GM10248 (cell line): ENCODE measurements around the gene SEC24D.

Source experiments
- CTCF ChIA-PET: fragments of 300-600 bp; sonication (Branson Sonifier 250); formaldehyde crosslinking; extraction: SDS; loops from one replicate; lab custom pipeline; 2021; ENCODE audit warnings: antibody characterized with exemption; lab: Yijun Ruan, JAX
- POLR2A ChIA-PET: fragments of 350-650 bp; sonication (Branson Sonifier 250); formaldehyde crosslinking; extraction: SDS; loops from one replicate; lab custom pipeline; 2020; ENCODE audit warnings: antibody characterized with exemption; lab: Yijun Ruan, JAX
- DNase-seq: peaks from one replicate; pipeline ENCODE4 v3.0.0; 2012; ENCODE audit errors: extremely low spot score
- CTCF ChIP-seq: IDR thresholded peaks from 2 replicates; pipeline ENCODE4 v1.5.1; 2012; ENCODE audit warnings: mild to moderate bottlenecking, low read depth; ENCODE audit errors: extremely low read depth, missing control alignments, control extremely low read depth

Gene SEC24D

GRCh38 chr4:118826723-118827444 is 9.0 kb downstream of the SEC24D start:
- DNase-seq, result no peak
- CTCF ChIA-PET, result interaction anchor here (1.8 to 2.0 kb wide), 3 partner anchors 8 to 84 kb away, joined by 4 to 7 read pairs (median 5); partner anchors contain the start of gene SEC24D
- no peak for TF ChIP-seq CTCF
- POLR2A ChIA-PET, result interaction anchor here (3.1 kb wide), 1 partner anchor 9 kb away, joined by 13 read pairs; the partner anchor contains the start of gene SEC24D

GRCh38 chr4:118825799-118826198 is 10.1 kb downstream of the SEC24D start:
- TF ChIP-seq CTCF, result no peak
- DNase-seq, result no peak
- POLR2A ChIA-PET, result interaction anchor here (3.1 kb wide), 1 partner anchor 10 kb away, joined by 13 read pairs; the partner anchor contains the start of gene SEC24D
- CTCF ChIA-PET, result interaction anchor here (1.0 to 3.0 kb wide), 5 partner anchors 9 to 83 kb away, joined by 4 to 15 read pairs (median 5); partner anchors contain the start of gene SEC24D

GRCh38 chr4:118824141-118824540 is 11.8 kb downstream of the SEC24D start:
- CTCF ChIA-PET, result interaction anchor here (0.7 to 3.0 kb wide), 4 partner anchors 11 to 79 kb away, joined by 3 to 15 read pairs (median 3); no protein-coding TSS in a partner anchor
- POLR2A ChIA-PET, result interaction anchor here (3.1 kb wide), 1 partner anchor 11 kb away, joined by 13 read pairs; the partner anchor contains the start of gene SEC24D
- no peak for TF ChIP-seq CTCF
- DNase-seq, result no peak

- POLR2A ChIA-PET, result interaction anchor here (3.1 kb wide), 1 partner anchor 12 kb away, joined by 13 read pairs; the partner anchor contains the start of gene SEC24D
- CTCF ChIA-PET, result interaction anchor here (1.3 to 3.0 kb wide), 2 partner anchors 10 to 29 kb away, joined by 3 to 15 read pairs; no protein-coding TSS in a partner anchor
- TF ChIP-seq CTCF, result no peak
- no peak for DNase-seq
Measured at GRCh38 chr4:118823471-118823870, 12.5 kb downstream of the SEC24D start.

GRCh38 chr4:118821590-118822293 is 14.2 kb downstream of the SEC24D start:
- CTCF ChIA-PET, result interaction anchor here (0.9 to 1.4 kb wide), 5 partner anchors 11 to 43 kb away, joined by 3 to 4 read pairs (median 3); no protein-coding TSS in a partner anchor
- POLR2A ChIA-PET, result interaction anchor here (0.6 to 1.2 kb wide), 2 partner anchors 9 kb away, joined by 3 read pairs; no protein-coding TSS in a partner anchor
- no peak for DNase-seq
- TF ChIP-seq CTCF, result no peak
